Measurements from ENCODE around the gene PDE4D. TPM values are rescaled to one million over a fixed set of nuclear protein-coding genes. Genes with fewer than 3 reads are reported as not detected.

Gene PDE4D
- total RNA-seq, 1 experiment from 2014 or later, result 3.3 TPM

DNA sequence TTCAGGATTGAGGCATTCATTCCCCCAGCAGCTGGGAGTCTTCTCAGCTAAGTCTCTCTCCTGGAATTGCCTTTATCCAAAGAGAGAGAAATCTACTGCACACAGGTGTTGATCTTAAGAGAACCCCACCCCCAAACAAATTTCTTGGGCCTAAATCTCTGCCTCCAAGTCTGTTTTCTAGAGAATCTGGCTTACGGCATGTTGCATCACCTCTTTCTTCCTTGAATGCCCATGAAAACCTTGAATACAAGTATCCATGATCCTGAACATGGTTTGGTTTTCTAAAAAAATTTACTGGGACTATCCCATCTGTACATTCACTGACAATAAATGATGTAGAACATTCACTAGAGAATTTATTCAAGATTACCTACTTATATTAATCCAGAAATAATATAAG, 401.6 kb downstream of the PDE4D start:
- Mint-ChIP-seq H3K4me1 (peaks cover 8% of the 10 kb centered on the region), H3K27me3 (ENCODE audit: low read depth) (no peaks in the 10 kb centered on the region), H3K36me3 (no peaks in the 10 kb centered on the region), H3K9me3 (0 out of 2 replicates have a peak, but pooled peaks cover 2% of the 10 kb centered on the region), H3K27ac (no peak overlapping the region), H3K4me3 (no peak overlapping the region)
- POLR2A ChIA-PET, result interaction anchor here (0.9 kb wide), 1 partner anchor 13 kb away, joined by 3 read pairs; no protein-coding TSS in a partner anchor
- DNase-seq (ENCODE audit: low spot score) (no peak), ATAC-seq (no peak)
- TF ChIP-seq NFATC4 (CRISPR knock-in tag; IDR thresholded peaks at IDR 0.05), result no peak
- TF ChIP-seq, protein P1, sequence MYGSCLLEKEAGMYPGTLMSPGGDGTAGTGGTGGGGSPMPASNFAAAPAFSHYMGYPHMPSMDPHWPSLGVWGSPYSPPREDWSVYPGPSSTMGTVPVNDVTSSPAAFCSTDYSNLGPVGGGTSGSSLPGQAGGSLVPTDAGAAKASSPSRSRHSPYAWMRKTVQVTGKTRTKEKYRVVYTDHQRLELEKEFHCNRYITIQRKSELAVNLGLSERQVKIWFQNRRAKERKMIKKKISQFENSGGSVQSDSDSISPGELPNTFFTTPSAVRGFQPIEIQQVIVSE (CRISPR knock-in tag; IDR thresholded peaks at IDR 0.05; ENCODE audit: borderline replicate concordance), result no peak
- TF ChIP-seq ZNF121 (CRISPR knock-in tag; IDR thresholded peaks at IDR 0.05), result no peak
- TF ChIP-seq ZNF423 (CRISPR knock-in tag; IDR thresholded peaks at IDR 0.05), result no peak
- TF ChIP-seq, protein P2, sequence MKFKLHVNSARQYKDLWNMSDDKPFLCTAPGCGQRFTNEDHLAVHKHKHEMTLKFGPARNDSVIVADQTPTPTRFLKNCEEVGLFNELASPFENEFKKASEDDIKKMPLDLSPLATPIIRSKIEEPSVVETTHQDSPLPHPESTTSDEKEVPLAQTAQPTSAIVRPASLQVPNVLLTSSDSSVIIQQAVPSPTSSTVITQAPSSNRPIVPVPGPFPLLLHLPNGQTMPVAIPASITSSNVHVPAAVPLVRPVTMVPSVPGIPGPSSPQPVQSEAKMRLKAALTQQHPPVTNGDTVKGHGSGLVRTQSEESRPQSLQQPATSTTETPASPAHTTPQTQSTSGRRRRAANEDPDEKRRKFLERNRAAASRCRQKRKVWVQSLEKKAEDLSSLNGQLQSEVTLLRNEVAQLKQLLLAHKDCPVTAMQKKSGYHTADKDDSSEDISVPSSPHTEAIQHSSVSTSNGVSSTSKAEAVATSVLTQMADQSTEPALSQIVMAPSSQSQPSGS (CRISPR knock-in tag; IDR thresholded peaks at IDR 0.05; ENCODE audit: borderline replicate concordance, low read depth), result no peak
- TF ChIP-seq ZNF416 (CRISPR knock-in tag; IDR thresholded peaks at IDR 0.05), result no peak
- TF ChIP-seq TEAD1 (CRISPR knock-in tag; IDR thresholded peaks at IDR 0.05), result no peak
- TF ChIP-seq, protein P3, sequence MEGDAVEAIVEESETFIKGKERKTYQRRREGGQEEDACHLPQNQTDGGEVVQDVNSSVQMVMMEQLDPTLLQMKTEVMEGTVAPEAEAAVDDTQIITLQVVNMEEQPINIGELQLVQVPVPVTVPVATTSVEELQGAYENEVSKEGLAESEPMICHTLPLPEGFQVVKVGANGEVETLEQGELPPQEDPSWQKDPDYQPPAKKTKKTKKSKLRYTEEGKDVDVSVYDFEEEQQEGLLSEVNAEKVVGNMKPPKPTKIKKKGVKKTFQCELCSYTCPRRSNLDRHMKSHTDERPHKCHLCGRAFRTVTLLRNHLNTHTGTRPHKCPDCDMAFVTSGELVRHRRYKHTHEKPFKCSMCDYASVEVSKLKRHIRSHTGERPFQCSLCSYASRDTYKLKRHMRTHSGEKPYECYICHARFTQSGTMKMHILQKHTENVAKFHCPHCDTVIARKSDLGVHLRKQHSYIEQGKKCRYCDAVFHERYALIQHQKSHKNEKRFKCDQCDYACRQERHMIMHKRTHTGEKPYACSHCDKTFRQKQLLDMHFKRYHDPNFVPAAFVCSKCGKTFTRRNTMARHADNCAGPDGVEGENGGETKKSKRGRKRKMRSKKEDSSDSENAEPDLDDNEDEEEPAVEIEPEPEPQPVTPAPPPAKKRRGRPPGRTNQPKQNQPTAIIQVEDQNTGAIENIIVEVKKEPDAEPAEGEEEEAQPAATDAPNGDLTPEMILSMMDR (IDR thresholded peaks at IDR 0.05), result no peak
- TF ChIP-seq GTF2I (CRISPR knock-in tag; conservative IDR thresholded peaks at IDR 0.05), result no peak
- no peak for TF ChIP-seq RELA (CRISPR knock-in tag; IDR thresholded peaks at IDR 0.05; ENCODE audit: borderline replicate concordance)
- TF ChIP-seq, protein P4, sequence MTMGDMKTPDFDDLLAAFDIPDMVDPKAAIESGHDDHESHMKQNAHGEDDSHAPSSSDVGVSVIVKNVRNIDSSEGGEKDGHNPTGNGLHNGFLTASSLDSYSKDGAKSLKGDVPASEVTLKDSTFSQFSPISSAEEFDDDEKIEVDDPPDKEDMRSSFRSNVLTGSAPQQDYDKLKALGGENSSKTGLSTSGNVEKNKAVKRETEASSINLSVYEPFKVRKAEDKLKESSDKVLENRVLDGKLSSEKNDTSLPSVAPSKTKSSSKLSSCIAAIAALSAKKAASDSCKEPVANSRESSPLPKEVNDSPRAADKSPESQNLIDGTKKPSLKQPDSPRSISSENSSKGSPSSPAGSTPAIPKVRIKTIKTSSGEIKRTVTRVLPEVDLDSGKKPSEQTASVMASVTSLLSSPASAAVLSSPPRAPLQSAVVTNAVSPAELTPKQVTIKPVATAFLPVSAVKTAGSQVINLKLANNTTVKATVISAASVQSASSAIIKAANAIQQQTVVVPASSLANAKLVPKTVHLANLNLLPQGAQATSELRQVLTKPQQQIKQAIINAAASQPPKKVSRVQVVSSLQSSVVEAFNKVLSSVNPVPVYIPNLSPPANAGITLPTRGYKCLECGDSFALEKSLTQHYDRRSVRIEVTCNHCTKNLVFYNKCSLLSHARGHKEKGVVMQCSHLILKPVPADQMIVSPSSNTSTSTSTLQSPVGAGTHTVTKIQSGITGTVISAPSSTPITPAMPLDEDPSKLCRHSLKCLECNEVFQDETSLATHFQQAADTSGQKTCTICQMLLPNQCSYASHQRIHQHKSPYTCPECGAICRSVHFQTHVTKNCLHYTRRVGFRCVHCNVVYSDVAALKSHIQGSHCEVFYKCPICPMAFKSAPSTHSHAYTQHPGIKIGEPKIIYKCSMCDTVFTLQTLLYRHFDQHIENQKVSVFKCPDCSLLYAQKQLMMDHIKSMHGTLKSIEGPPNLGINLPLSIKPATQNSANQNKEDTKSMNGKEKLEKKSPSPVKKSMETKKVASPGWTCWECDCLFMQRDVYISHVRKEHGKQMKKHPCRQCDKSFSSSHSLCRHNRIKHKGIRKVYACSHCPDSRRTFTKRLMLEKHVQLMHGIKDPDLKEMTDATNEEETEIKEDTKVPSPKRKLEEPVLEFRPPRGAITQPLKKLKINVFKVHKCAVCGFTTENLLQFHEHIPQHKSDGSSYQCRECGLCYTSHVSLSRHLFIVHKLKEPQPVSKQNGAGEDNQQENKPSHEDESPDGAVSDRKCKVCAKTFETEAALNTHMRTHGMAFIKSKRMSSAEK (CRISPR knock-in tag; IDR thresholded peaks at IDR 0.05; ENCODE audit: borderline replicate concordance), result no peak
- TF ChIP-seq, protein P5, sequence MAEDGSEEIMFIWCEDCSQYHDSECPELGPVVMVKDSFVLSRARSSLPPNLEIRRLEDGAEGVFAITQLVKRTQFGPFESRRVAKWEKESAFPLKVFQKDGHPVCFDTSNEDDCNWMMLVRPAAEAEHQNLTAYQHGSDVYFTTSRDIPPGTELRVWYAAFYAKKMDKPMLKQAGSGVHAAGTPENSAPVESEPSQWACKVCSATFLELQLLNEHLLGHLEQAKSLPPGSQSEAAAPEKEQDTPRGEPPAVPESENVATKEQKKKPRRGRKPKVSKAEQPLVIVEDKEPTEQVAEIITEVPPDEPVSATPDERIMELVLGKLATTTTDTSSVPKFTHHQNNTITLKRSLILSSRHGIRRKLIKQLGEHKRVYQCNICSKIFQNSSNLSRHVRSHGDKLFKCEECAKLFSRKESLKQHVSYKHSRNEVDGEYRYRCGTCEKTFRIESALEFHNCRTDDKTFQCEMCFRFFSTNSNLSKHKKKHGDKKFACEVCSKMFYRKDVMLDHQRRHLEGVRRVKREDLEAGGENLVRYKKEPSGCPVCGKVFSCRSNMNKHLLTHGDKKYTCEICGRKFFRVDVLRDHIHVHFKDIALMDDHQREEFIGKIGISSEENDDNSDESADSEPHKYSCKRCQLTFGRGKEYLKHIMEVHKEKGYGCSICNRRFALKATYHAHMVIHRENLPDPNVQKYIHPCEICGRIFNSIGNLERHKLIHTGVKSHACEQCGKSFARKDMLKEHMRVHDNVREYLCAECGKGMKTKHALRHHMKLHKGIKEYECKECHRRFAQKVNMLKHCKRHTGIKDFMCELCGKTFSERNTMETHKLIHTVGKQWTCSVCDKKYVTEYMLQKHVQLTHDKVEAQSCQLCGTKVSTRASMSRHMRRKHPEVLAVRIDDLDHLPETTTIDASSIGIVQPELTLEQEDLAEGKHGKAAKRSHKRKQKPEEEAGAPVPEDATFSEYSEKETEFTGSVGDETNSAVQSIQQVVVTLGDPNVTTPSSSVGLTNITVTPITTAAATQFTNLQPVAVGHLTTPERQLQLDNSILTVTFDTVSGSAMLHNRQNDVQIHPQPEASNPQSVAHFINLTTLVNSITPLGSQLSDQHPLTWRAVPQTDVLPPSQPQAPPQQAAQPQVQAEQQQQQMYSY (CRISPR knock-in tag; IDR thresholded peaks at IDR 0.05), result no peak
- TF ChIP-seq, protein P6, sequence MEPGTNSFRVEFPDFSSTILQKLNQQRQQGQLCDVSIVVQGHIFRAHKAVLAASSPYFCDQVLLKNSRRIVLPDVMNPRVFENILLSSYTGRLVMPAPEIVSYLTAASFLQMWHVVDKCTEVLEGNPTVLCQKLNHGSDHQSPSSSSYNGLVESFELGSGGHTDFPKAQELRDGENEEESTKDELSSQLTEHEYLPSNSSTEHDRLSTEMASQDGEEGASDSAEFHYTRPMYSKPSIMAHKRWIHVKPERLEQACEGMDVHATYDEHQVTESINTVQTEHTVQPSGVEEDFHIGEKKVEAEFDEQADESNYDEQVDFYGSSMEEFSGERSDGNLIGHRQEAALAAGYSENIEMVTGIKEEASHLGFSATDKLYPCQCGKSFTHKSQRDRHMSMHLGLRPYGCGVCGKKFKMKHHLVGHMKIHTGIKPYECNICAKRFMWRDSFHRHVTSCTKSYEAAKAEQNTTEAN (CRISPR knock-in tag; IDR thresholded peaks at IDR 0.05), result no peak
- no peak for TF ChIP-seq TEAD4 (CRISPR knock-in tag; IDR thresholded peaks at IDR 0.05)
- TF ChIP-seq, protein P7, sequence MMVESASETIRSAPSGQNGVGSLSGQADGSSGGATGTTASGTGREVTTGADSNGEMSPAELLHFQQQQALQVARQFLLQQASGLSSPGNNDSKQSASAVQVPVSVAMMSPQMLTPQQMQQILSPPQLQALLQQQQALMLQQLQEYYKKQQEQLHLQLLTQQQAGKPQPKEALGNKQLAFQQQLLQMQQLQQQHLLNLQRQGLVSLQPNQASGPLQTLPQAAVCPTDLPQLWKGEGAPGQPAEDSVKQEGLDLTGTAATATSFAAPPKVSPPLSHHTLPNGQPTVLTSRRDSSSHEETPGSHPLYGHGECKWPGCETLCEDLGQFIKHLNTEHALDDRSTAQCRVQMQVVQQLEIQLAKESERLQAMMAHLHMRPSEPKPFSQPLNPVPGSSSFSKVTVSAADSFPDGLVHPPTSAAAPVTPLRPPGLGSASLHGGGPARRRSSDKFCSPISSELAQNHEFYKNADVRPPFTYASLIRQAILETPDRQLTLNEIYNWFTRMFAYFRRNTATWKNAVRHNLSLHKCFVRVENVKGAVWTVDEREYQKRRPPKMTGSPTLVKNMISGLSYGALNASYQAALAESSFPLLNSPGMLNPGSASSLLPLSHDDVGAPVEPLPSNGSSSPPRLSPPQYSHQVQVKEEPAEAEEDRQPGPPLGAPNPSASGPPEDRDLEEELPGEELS (CRISPR knock-in tag; IDR thresholded peaks at IDR 0.05), result no peak
- no peak for TF ChIP-seq EMX1 (CRISPR knock-in tag; IDR thresholded peaks at IDR 0.05)
- TF ChIP-seq TP53 (CRISPR knock-in tag; IDR thresholded peaks at IDR 0.05), result no peak
- CTCF ChIA-PET, result interaction anchor here (1.2 kb wide), 1 partner anchor 14 kb away, joined by 5 read pairs; no protein-coding TSS in a partner anchor
